WTC11 (cell line): ENCODE data around the gene ZNF423.

Experiments
- CBFB ChIP-seq: sonication (generic); formaldehyde crosslinking; IDR thresholded peaks from 2 replicates; pipeline ENCODE4 v1.8.1; 2022; ENCODE audit warnings: mild to moderate bottlenecking, low read depth, missing genetic modification reagents
- ELF4 ChIP-seq: sonication (generic); formaldehyde crosslinking; IDR thresholded peaks from 2 replicates; pipeline ENCODE4 v1.8.1; 2022; ENCODE audit warnings: low read depth, mild to moderate bottlenecking, moderate library complexity, missing genetic modification reagents
- ETV6 ChIP-seq: sonication (generic); formaldehyde crosslinking; IDR thresholded peaks from 2 replicates; pipeline ENCODE4 v1.8.1; 2022; ENCODE audit warnings: mild to moderate bottlenecking, missing genetic modification reagents
- FOXK1 ChIP-seq: sonication (generic); formaldehyde crosslinking; IDR thresholded peaks from 2 replicates; pipeline ENCODE4 v1.8.0; 2022; ENCODE audit warnings: mild to moderate bottlenecking, moderate library complexity, missing genetic modification reagents
- GABPB1 ChIP-seq: sonication (generic); formaldehyde crosslinking; IDR thresholded peaks from 2 replicates; pipeline ENCODE4 v1.8.1; 2023; ENCODE audit warnings: mild to moderate bottlenecking, missing genetic modification reagents
- GTF2I ChIP-seq: fragments of 250-450 bp; sonication (Bioruptor Pico); conservative IDR thresholded peaks from 2 replicates; pipeline ENCODE4 v1.4.0; 2021; ENCODE audit warnings: mild to moderate bottlenecking
- JAZF1 ChIP-seq: fragments of 250-450 bp; sonication (Bioruptor Pico); IDR thresholded peaks from 2 replicates; pipeline ENCODE4 v1.9.0; 2021; ENCODE audit warnings: moderate library complexity, mild to moderate bottlenecking, inconsistent platforms
- NFYB ChIP-seq: sonication (generic); formaldehyde crosslinking; conservative IDR thresholded peaks from 2 replicates; pipeline ENCODE4 v1.8.0; 2022; ENCODE audit warnings: low read depth, missing genetic modification reagents
- NR2C2 ChIP-seq: sonication (generic); formaldehyde crosslinking; IDR thresholded peaks from 2 replicates; pipeline ENCODE4 v1.8.0; 2022; ENCODE audit warnings: mild to moderate bottlenecking, missing genetic modification reagents
- ZNF232 ChIP-seq: sonication (generic); formaldehyde crosslinking; IDR thresholded peaks from 2 replicates; pipeline ENCODE4 v1.8.0; 2022; ENCODE audit warnings: mild to moderate bottlenecking, missing genetic modification reagents
- ZNF671 ChIP-seq: fragments of 250-450 bp; sonication (Bioruptor Pico); IDR thresholded peaks from 2 replicates; pipeline ENCODE4 v1.8.0; 2021; ENCODE audit warnings: mild to moderate bottlenecking
- TF ChIP-seq, protein P1 (sequence below): fragments of 200-600 bp; IDR thresholded peaks from 2 replicates; pipeline ENCODE4 v1.8.0; 2022; ENCODE audit warnings: antibody characterized with exemption
- TF ChIP-seq, protein P2 (sequence below): sonication (generic); formaldehyde crosslinking; IDR thresholded peaks from 2 replicates; pipeline ENCODE4 v1.8.1; 2023; ENCODE audit warnings: mild to moderate bottlenecking, missing genetic modification reagents, moderate library complexity
- TF ChIP-seq, protein P3 (sequence below): sonication (generic); formaldehyde crosslinking; conservative IDR thresholded peaks from 2 replicates; pipeline ENCODE4 v1.8.1; 2022; ENCODE audit warnings: mild to moderate bottlenecking, missing genetic modification reagents

GRCh38 chr16:49637511-49637910 is 218.4 kb downstream of the ZNF423 start:
- TF ChIP-seq, protein P1, sequence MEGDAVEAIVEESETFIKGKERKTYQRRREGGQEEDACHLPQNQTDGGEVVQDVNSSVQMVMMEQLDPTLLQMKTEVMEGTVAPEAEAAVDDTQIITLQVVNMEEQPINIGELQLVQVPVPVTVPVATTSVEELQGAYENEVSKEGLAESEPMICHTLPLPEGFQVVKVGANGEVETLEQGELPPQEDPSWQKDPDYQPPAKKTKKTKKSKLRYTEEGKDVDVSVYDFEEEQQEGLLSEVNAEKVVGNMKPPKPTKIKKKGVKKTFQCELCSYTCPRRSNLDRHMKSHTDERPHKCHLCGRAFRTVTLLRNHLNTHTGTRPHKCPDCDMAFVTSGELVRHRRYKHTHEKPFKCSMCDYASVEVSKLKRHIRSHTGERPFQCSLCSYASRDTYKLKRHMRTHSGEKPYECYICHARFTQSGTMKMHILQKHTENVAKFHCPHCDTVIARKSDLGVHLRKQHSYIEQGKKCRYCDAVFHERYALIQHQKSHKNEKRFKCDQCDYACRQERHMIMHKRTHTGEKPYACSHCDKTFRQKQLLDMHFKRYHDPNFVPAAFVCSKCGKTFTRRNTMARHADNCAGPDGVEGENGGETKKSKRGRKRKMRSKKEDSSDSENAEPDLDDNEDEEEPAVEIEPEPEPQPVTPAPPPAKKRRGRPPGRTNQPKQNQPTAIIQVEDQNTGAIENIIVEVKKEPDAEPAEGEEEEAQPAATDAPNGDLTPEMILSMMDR: no peak
- TF ChIP-seq NR2C2 (CRISPR knock-in tag) (no peak), NFYB (CRISPR knock-in tag) (no peak), ZNF671 (no peak), CBFB (CRISPR knock-in tag) (no peak), ELF4 (CRISPR knock-in tag) (no peak), GTF2I (CRISPR knock-in tag) (no peak), ZNF232 (CRISPR knock-in tag) (no peak), GABPB1 (CRISPR knock-in tag) (no peak), JAZF1 (no peak), ETV6 (CRISPR knock-in tag) (no peak), FOXK1 (CRISPR knock-in tag) (no peak)
- TF ChIP-seq, protein P2, sequence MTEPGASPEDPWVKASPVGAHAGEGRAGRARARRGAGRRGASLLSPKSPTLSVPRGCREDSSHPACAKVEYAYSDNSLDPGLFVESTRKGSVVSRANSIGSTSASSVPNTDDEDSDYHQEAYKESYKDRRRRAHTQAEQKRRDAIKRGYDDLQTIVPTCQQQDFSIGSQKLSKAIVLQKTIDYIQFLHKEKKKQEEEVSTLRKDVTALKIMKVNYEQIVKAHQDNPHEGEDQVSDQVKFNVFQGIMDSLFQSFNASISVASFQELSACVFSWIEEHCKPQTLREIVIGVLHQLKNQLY (CRISPR knock-in tag): no peak
- TF ChIP-seq, protein P3, sequence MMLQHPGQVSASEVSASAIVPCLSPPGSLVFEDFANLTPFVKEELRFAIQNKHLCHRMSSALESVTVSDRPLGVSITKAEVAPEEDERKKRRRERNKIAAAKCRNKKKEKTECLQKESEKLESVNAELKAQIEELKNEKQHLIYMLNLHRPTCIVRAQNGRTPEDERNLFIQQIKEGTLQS: no peak
